ENCODE results near the gene BCL2A1. TPM values are rescaled to one million over a fixed set of nuclear protein-coding genes. Genes with fewer than 3 reads are reported as not detected.
A peak's percentile ranks its signal among the peaks of the same experiment; 100 is the strongest.

Gene BCL2A1
- total RNA-seq, 4 donors from 2014 or later = 3.0 to 4.0 TPM; not detected in 2

DNA sequence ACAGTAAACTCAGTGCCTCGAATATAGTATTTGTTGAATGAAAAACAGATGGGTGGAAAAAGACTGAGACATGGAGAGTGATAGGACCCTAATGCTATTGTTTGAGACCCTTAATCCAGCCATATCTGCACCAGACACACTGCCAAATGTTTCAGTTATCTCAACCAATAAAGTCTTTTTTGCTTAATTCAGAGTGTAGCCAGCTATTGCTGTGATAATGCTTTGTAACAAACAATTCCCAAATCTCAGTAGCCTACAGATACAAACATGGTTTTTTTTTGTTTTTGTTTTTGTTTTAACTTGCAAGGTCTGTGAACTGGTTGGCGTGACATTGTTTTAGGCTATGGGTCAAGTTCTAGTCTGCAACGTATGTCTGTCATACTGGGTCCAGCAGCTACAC, 17.0 kb upstream of the BCL2A1 start:
- no peak for TF ChIP-seq POLR2A (IDR thresholded peaks at IDR 0.05)
- no peak for TF ChIP-seq EP300 (IDR thresholded peaks at IDR 0.05; ENCODE audit: low read depth)
- no peak for TF ChIP-seq POLR2AphosphoS5 (IDR thresholded peaks at IDR 0.05)
- TF ChIP-seq, protein P1, sequence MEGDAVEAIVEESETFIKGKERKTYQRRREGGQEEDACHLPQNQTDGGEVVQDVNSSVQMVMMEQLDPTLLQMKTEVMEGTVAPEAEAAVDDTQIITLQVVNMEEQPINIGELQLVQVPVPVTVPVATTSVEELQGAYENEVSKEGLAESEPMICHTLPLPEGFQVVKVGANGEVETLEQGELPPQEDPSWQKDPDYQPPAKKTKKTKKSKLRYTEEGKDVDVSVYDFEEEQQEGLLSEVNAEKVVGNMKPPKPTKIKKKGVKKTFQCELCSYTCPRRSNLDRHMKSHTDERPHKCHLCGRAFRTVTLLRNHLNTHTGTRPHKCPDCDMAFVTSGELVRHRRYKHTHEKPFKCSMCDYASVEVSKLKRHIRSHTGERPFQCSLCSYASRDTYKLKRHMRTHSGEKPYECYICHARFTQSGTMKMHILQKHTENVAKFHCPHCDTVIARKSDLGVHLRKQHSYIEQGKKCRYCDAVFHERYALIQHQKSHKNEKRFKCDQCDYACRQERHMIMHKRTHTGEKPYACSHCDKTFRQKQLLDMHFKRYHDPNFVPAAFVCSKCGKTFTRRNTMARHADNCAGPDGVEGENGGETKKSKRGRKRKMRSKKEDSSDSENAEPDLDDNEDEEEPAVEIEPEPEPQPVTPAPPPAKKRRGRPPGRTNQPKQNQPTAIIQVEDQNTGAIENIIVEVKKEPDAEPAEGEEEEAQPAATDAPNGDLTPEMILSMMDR (IDR thresholded peaks at IDR 0.05) = no peak
- H3K4me3 ChIP-seq = no peak overlapping the region
- no peaks in the 10 kb centered on the region for H3K4me1 ChIP-seq
- no peaks in the 10 kb centered on the region for H3K27me3 ChIP-seq
- 86 to 89% methylated on average over 1 to 3 of the region's 3 CpGs for WGBS, 2 donors (ENCODE audit: low coverage in 1 of 2)
- H3K27ac ChIP-seq = no peak overlapping the region
- no peaks in the 10 kb centered on the region for H3K9me3 ChIP-seq
- intact Hi-C loops (cut with DNase I; ENCODE audit: low total_unique reads) (no loop called here), in situ Hi-C loops (cut with MboI; ENCODE audit: low pct_ligation_motif_present in 1 of 4, low pct_unique_long_range_greater_than_20kb in 1 of 4, low sequenced_read_pairs in 3 of 4) (no loop called here)
- H3K36me3 ChIP-seq = no peaks in the 10 kb centered on the region
- no peak for DNase-seq

- TF ChIP-seq, protein P1 (IDR thresholded peaks at IDR 0.05) = no peak
- TF ChIP-seq POLR2AphosphoS5 (IDR thresholded peaks at IDR 0.05) = no peak
- TF ChIP-seq POLR2A (IDR thresholded peaks at IDR 0.05) = no peak
- TF ChIP-seq EP300 (IDR thresholded peaks at IDR 0.05; ENCODE audit: low read depth) = no peak
- Histone ChIP-seq H3K36me3 (no peaks in the 10 kb centered on the region), H3K4me3 (no peak overlapping the region), H3K27ac (no peak overlapping the region), H3K27me3 (no peaks in the 10 kb centered on the region), H3K4me1 (no peaks in the 10 kb centered on the region), H3K9me3 (no peaks in the 10 kb centered on the region)
- no peak for DNase-seq
- WGBS, 2 donors (ENCODE audit: low coverage in 1 of 2) = 76 to 90% methylated on average over 6 to 7 of the region's 7 CpGs
- intact Hi-C loops (cut with DNase I; ENCODE audit: low total_unique reads) (no loop called here), in situ Hi-C loops (cut with MboI; ENCODE audit: low pct_ligation_motif_present in 1 of 4, low pct_unique_long_range_greater_than_20kb in 1 of 4, low sequenced_read_pairs in 3 of 4) (no loop called here)
Observed at GRCh38 chr15:79987569-79987955, 16.6 kb upstream of the BCL2A1 start.

GRCh38 chr15:79981831-79982455, 10.9 kb upstream of the BCL2A1 start:
- intact Hi-C loops (cut with DNase I; ENCODE audit: low total_unique reads) (no loop called here), in situ Hi-C loops (cut with MboI; ENCODE audit: low pct_ligation_motif_present in 1 of 4, low pct_unique_long_range_greater_than_20kb in 1 of 4, low sequenced_read_pairs in 3 of 4) (no loop called here)
- Histone ChIP-seq H3K9me3 (no peaks in the 10 kb centered on the region), H3K27me3 (no peaks in the 10 kb centered on the region), H3K4me1 (no peaks in the 10 kb centered on the region), H3K27ac (no peak overlapping the region), H3K36me3 (no peaks in the 10 kb centered on the region), H3K4me3 (no peak overlapping the region)
- no peak for DNase-seq
- WGBS, 2 donors (ENCODE audit: low coverage in 1 of 2) = 60 to 66% methylated on average over 2 to 7 of the region's 7 CpGs
- TF ChIP-seq POLR2AphosphoS5 (IDR thresholded peaks at IDR 0.05) (no peak), EP300 (IDR thresholded peaks at IDR 0.05; ENCODE audit: low read depth) (no peak), POLR2A (IDR thresholded peaks at IDR 0.05) (no peak)
- TF ChIP-seq, protein P1 (IDR thresholded peaks at IDR 0.05) = no peak

DNA sequence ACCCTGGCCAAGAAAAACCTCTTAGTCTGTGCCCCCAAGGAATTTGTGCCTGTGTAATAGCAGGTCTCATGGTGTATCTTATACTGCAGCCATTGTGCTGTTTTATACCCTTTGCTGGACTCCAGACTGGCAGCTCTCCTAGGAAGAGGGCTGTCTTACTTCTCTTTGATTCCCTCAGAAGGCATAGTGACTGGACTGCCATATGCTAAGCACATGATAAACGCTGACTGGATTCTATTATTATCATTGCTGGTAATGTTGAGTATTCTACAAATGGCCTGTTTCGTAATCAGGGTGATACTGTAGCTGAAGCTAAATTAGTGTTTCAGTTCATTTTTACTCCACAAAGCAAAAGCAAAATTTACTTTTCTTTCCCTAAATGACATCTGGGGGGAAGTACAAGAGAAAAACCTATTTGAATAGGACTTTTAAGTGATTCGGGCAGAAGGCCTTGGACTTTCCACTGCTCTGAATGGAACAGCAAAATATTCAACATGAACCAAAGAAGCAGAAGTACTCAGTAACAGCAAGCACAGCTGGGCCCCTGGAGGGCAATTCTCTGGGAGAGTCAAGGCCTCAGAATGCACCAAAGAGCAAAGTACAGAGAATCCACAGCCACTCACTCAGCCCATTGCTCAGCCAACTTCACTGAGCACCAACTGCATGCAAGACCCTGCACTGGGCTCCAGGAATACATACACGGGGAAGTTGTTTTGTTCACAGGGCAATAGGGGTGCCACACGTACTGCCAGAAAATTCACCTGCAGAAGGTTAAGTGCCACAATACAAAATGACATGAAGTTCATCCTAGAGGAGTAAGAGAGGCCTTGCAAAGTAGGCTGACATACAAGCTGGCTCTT, 7.9 kb upstream of the BCL2A1 start:
- no peak overlapping the region for H3K4me3 ChIP-seq
- DNase-seq = no peak
- H3K4me1 ChIP-seq = no peaks in the 10 kb centered on the region
- in situ Hi-C loops (cut with MboI; ENCODE audit: low pct_ligation_motif_present in 1 of 4, low pct_unique_long_range_greater_than_20kb in 1 of 4, low sequenced_read_pairs in 3 of 4) = no loop called here
- intact Hi-C loops (cut with DNase I; ENCODE audit: low total_unique reads) = no loop called here
- H3K9me3 ChIP-seq = no peaks in the 10 kb centered on the region
- WGBS, 2 donors (ENCODE audit: low coverage in 1 of 2) = 60 to 66% methylated on average over 1 to 5 of the region's 5 CpGs
- no peaks in the 10 kb centered on the region for H3K27me3 ChIP-seq
- no peaks in the 10 kb centered on the region for H3K36me3 ChIP-seq
- no peak for TF ChIP-seq POLR2A (IDR thresholded peaks at IDR 0.05)
- no peak for TF ChIP-seq EP300 (IDR thresholded peaks at IDR 0.05; ENCODE audit: low read depth)
- TF ChIP-seq, protein P1 (IDR thresholded peaks at IDR 0.05) = no peak
- TF ChIP-seq POLR2AphosphoS5 (IDR thresholded peaks at IDR 0.05) = no peak
- H3K27ac ChIP-seq = peak overlapping the region in 3 of 4 donors; percentile 13 to 26 (median 17)
